ENCODE measurements around the gene NCKAP5.

NCKAP5 gene

GRCh38 chr2:133426791-133427190 is 141.5 kb downstream of the NCKAP5 start:
- Histone ChIP-seq H3K9me2 (ENCODE audit: low read depth, low read length) (no peaks in the 10 kb centered on the region), H3K4me3 (ENCODE audit: low read depth, low read length, poor library complexity, severe bottlenecking) (no peak overlapping the region), H3K9me3 (ENCODE audit: low read length) (no peaks in the 10 kb centered on the region), H3K79me2 (ENCODE audit: insufficient read depth, low read length) (no peaks in the 10 kb centered on the region), H2AFZ (ENCODE audit: low read length) (no peak overlapping the region), H3K4me1 (ENCODE audit: insufficient read depth, low read length, severe bottlenecking) (no peaks in the 10 kb centered on the region), H3K36me3 (ENCODE audit: insufficient read depth, low read length) (no peaks in the 10 kb centered on the region), H3F3A (ENCODE audit: insufficient read depth, low read length) (no peaks in the 10 kb centered on the region), H4K20me1 (ENCODE audit: insufficient read depth, low read length) (no peaks in the 10 kb centered on the region), H3K9ac (ENCODE audit: low read length) (no peak overlapping the region), H3K27me3 (ENCODE audit: insufficient read depth, low read length) (no peaks in the 10 kb centered on the region), H3K4me2 (ENCODE audit: low read length) (no peak overlapping the region), H3K27ac (ENCODE audit: low read depth, low read length, poor library complexity, severe bottlenecking) (no peak overlapping the region)
- TF ChIP-seq CTCF (IDR thresholded peaks at IDR 0.05; ENCODE audit: low read length) = no peak
- TF ChIP-seq EZH2 (IDR thresholded peaks at IDR 0.05; ENCODE audit: borderline replicate concordance, low read length) = no peak

- Histone ChIP-seq H3K4me2 (ENCODE audit: low read length) (no peak overlapping the region), H3K36me3 (ENCODE audit: insufficient read depth, low read length) (no peaks in the 10 kb centered on the region), H2AFZ (ENCODE audit: low read length) (no peak overlapping the region), H3K27me3 (ENCODE audit: insufficient read depth, low read length) (no peaks in the 10 kb centered on the region), H3K9me3 (ENCODE audit: low read length) (no peaks in the 10 kb centered on the region), H3K79me2 (ENCODE audit: insufficient read depth, low read length) (no peaks in the 10 kb centered on the region), H3K9ac (ENCODE audit: low read length) (no peak overlapping the region), H4K20me1 (ENCODE audit: insufficient read depth, low read length) (no peaks in the 10 kb centered on the region), H3K4me3 (ENCODE audit: low read depth, low read length, poor library complexity, severe bottlenecking) (no peak overlapping the region), H3K4me1 (ENCODE audit: insufficient read depth, low read length, severe bottlenecking) (no peaks in the 10 kb centered on the region), H3K27ac (ENCODE audit: low read depth, low read length, poor library complexity, severe bottlenecking) (no peak overlapping the region), H3K9me2 (ENCODE audit: low read depth, low read length) (no peaks in the 10 kb centered on the region), H3F3A (ENCODE audit: insufficient read depth, low read length) (no peaks in the 10 kb centered on the region)
- no peak for TF ChIP-seq EZH2 (IDR thresholded peaks at IDR 0.05; ENCODE audit: borderline replicate concordance, low read length)
- TF ChIP-seq CTCF (IDR thresholded peaks at IDR 0.05; ENCODE audit: low read length) = no peak
Observed at GRCh38 chr2:133425612-133426011, 142.7 kb downstream of the NCKAP5 start.

GRCh38 chr2:133424876-133425275 is 143.4 kb downstream of the NCKAP5 start:
- no peaks in the 10 kb centered on the region for H3K9me3 ChIP-seq (ENCODE audit: low read length)
- H3K4me2 ChIP-seq (ENCODE audit: low read length) = no peak overlapping the region
- H3K27ac ChIP-seq (ENCODE audit: low read depth, low read length, poor library complexity, severe bottlenecking) = no peak overlapping the region
- H3K36me3 ChIP-seq (ENCODE audit: insufficient read depth, low read length) = no peaks in the 10 kb centered on the region
- no peaks in the 10 kb centered on the region for H4K20me1 ChIP-seq (ENCODE audit: insufficient read depth, low read length)
- no peaks in the 10 kb centered on the region for H3K9me2 ChIP-seq (ENCODE audit: low read depth, low read length)
- no peak for TF ChIP-seq CTCF (IDR thresholded peaks at IDR 0.05; ENCODE audit: low read length)
- TF ChIP-seq EZH2 (IDR thresholded peaks at IDR 0.05; ENCODE audit: borderline replicate concordance, low read length) = no peak
- no peaks in the 10 kb centered on the region for H3F3A ChIP-seq (ENCODE audit: insufficient read depth, low read length)
- H3K9ac ChIP-seq (ENCODE audit: low read length) = no peak overlapping the region
- H2AFZ ChIP-seq (ENCODE audit: low read length) = no peak overlapping the region
- H3K79me2 ChIP-seq (ENCODE audit: insufficient read depth, low read length) = no peaks in the 10 kb centered on the region
- no peak overlapping the region for H3K4me3 ChIP-seq (ENCODE audit: low read depth, low read length, poor library complexity, severe bottlenecking)
- H3K27me3 ChIP-seq (ENCODE audit: insufficient read depth, low read length) = no peaks in the 10 kb centered on the region
- no peaks in the 10 kb centered on the region for H3K4me1 ChIP-seq (ENCODE audit: insufficient read depth, low read length, severe bottlenecking)
